Upper lobe of right lung (tissue), 1 donor: Measurements from ENCODE around the gene PDAP1. TPM values are rescaled to one million over a fixed set of nuclear protein-coding genes. Genes with fewer than 3 reads are reported as not detected.

ENCODE experiments used
- ATAC-seq: fragments of 200-7000 bp; cut with Tn5 transposase; one replicate; pipeline ENCODE4 v1.9.1; 2020; ENCODE audit warnings: mild to moderate bottlenecking, moderate library complexity
- DNase-seq: peaks from one replicate; pipeline ENCODE4 v3.0.0-alpha.2; 2020
- H3K27ac ChIP-seq: fragments of 200-600 bp; one replicate; pipeline ENCODE4 v1.8.0; 2022
- H3K27me3 ChIP-seq: fragments of 200-600 bp; one replicate; pipeline ENCODE4 v1.8.0; 2022; ENCODE audit warnings: mild to moderate bottlenecking
- H3K36me3 ChIP-seq: fragments of 200-600 bp; one replicate; pipeline ENCODE4 v1.8.0; 2022
- H3K4me1 ChIP-seq: fragments of 200-600 bp; one replicate; pipeline ENCODE4 v1.8.0; 2022
- H3K4me3 ChIP-seq: fragments of 200-600 bp; one replicate; pipeline ENCODE4 v1.8.0; 2022; ENCODE audit warnings: mild to moderate bottlenecking
- H3K9me3 ChIP-seq: fragments of 200-600 bp; one replicate; pipeline ENCODE4 v1.8.0; 2022
- CTCF ChIP-seq: fragments of 200-600 bp; IDR thresholded peaks from one replicate; pipeline ENCODE4 v1.8.0; 2022; ENCODE audit warnings: antibody characterized with exemption
- intact Hi-C: fragments of 100-400 bp; cut with DNase I; formaldehyde crosslinking; loops from one replicate; pipeline ENCODE4 v1.11.0; 2022
- total RNA-seq: library from RNA; stranded (reverse); fragmentation: NEBNext Ultra II Directional; extraction: Animal tissue kit (Norgen Biotek cat#: 25700); gene quantifications from one replicate; pipeline ENCODE4 v1.2.1, GENCODE V29; 2021
- donor health status: DM: no; HTN: yes; CAD: no; lungs with severe emphysema.

The PDAP1 gene
- total RNA-seq, 1 donor from 2014 or later: 76.4 TPM

- Histone ChIP-seq H3K9me3 (no peaks in the 10 kb centered on the region), H3K4me3 (peak overlapping the region; percentile 90), H3K27me3 (no peaks in the 10 kb centered on the region), H3K4me1 (peaks cover 57% of the 10 kb centered on the region), H3K36me3 (peaks cover 25% of the 10 kb centered on the region), H3K27ac (peak overlapping the region; percentile 95)
- intact Hi-C loops: no loop called here
- ATAC-seq: peak; percentile 75
- TF ChIP-seq CTCF: no peak
- DNase-seq: peak; percentile 93
Measured at GRCh38 chr7:99375070-99375807, 33.2 kb downstream of the PDAP1 start.

- peaks cover 25% of the 10 kb centered on the region for H3K36me3 ChIP-seq
- DNase-seq: peak; percentile 96
- H3K27me3 ChIP-seq: no peaks in the 10 kb centered on the region
- ATAC-seq: peak; percentile 86
- peaks cover 50% of the 10 kb centered on the region for H3K4me1 ChIP-seq
- intact Hi-C loops: no loop called here
- H3K27ac ChIP-seq: peak within 1 kb of the TSS; percentile 95
- no peak for TF ChIP-seq CTCF
- H3K4me3 ChIP-seq: peak within 1 kb of the TSS; percentile 90
- no peaks in the 10 kb centered on the region for H3K9me3 ChIP-seq
Measured at GRCh38 chr7:99374111-99375064, 34.0 kb downstream of the PDAP1 start, which contains the start of gene ARPC1B. TSS of gene ARPC1B (plus strand) at chr7:99374730. CDS start at chr7:99385715, 10,985 bp downstream.

- TF ChIP-seq CTCF: no peak
- H3K9me3 ChIP-seq: no peaks in the 10 kb centered on the region
- DNase-seq (no peak), ATAC-seq (no peak)
- intact Hi-C loops: no loop called here
- peaks cover 26% of the 10 kb centered on the region for H3K36me3 ChIP-seq
- no peaks in the 10 kb centered on the region for H3K27me3 ChIP-seq
- peak overlapping the region; percentile 90 for H3K4me3 ChIP-seq
- peak overlapping the region; percentile 95 for H3K27ac ChIP-seq
- peaks cover 40% of the 10 kb centered on the region for H3K4me1 ChIP-seq
Measured at GRCh38 chr7:99373091-99374066, 35.0 kb downstream of the PDAP1 start.

- TF ChIP-seq CTCF: no peak
- peak; percentile 17 for ATAC-seq
- Histone ChIP-seq H3K4me3 (no peak overlapping the region), H3K9me3 (no peaks in the 10 kb centered on the region), H3K36me3 (peaks cover 18% of the 10 kb centered on the region), H3K27ac (peak overlapping the region; percentile 71), H3K4me1 (peaks cover 33% of the 10 kb centered on the region), H3K27me3 (no peaks in the 10 kb centered on the region)
- intact Hi-C loops: no loop called here
- no peak for DNase-seq
Measured at GRCh38 chr7:99372275-99373090, 35.9 kb downstream of the PDAP1 start.
